ENCODE data around the gene BEND3. TPM values are rescaled to one million over a fixed set of nuclear protein-coding genes. Genes with fewer than 3 reads are reported as not detected.
"Not testable (repeated sequence)": the region's sequence is repeated elsewhere in the genome, so short reads cannot be mapped to it uniquely, and the experiment has no call there.

The BEND3 gene
- total RNA-seq, 1 donor from 2014 or later: 12.6 TPM

DNA sequence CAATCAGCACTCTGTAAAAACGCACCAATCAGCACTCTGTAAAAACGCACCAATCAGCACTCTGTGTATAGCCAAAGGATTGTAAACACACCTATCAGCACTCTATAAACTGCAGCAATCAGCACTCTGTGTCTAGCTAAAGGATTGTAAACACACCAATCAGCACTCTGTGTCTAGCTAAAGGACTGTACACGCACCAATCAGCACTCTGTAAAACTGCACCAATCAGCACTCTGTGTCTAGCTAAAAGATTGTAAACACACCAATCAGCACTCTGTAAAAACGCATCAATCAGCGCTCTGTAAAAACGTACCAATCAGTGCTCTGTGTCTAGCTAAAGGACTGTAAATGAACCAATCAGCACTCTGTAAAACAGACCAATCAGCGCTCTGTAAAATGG lies 30.9 kb downstream of the BEND3 start:
- H3K27me3 Mint-ChIP-seq; DNase-seq; intact Hi-C loops (cut with micrococcal nuclease); H3K4me1 Mint-ChIP-seq; H3K27ac Mint-ChIP-seq; H3K9me3 Mint-ChIP-seq; H3K4me3 Mint-ChIP-seq: not testable (repeated sequence)
- H3K36me3 Mint-ChIP-seq (ENCODE audit: low read depth): peaks cover 24% of the 10 kb centered on the region

- no peak for DNase-seq
- Mint-ChIP-seq H3K4me1 (peaks cover 10% of the 10 kb centered on the region), H3K36me3 (ENCODE audit: low read depth) (peaks cover 24% of the 10 kb centered on the region), H3K27me3 (no peaks in the 10 kb centered on the region), H3K27ac (no peak overlapping the region), H3K4me3 (no peak overlapping the region), H3K9me3 (no peaks in the 10 kb centered on the region)
- intact Hi-C loops (cut with micrococcal nuclease): no loop called here
These were observed 31.4 kb downstream of the BEND3 start for GRCh38 chr6:107083921-107084320.

GRCh38 chr6:107083047-107083768 lies 32.1 kb downstream of the BEND3 start:
- peaks cover 20% of the 10 kb centered on the region for H3K36me3 Mint-ChIP-seq (ENCODE audit: low read depth)
- no peaks in the 10 kb centered on the region for H3K27me3 Mint-ChIP-seq
- H3K4me3 Mint-ChIP-seq: no peak overlapping the region
- H3K9me3 Mint-ChIP-seq: no peaks in the 10 kb centered on the region
- H3K4me1 Mint-ChIP-seq: peaks cover 6% of the 10 kb centered on the region
- no peak overlapping the region for H3K27ac Mint-ChIP-seq
- no peak for DNase-seq
- intact Hi-C loops (cut with micrococcal nuclease): no loop called here

GRCh38 chr6:107082045-107082444 lies 33.3 kb downstream of the BEND3 start:
- H3K4me1 Mint-ChIP-seq: peaks cover 3% of the 10 kb centered on the region
- no peak overlapping the region for H3K4me3 Mint-ChIP-seq
- H3K27me3 Mint-ChIP-seq: no peaks in the 10 kb centered on the region
- no peaks in the 10 kb centered on the region for H3K9me3 Mint-ChIP-seq
- no peak for DNase-seq
- peaks cover 17% of the 10 kb centered on the region for H3K36me3 Mint-ChIP-seq (ENCODE audit: low read depth)
- H3K27ac Mint-ChIP-seq: no peak overlapping the region
- intact Hi-C loops (cut with micrococcal nuclease): no loop called here

GRCh38 chr6:107080036-107080435 lies 35.3 kb downstream of the BEND3 start:
- Mint-ChIP-seq H3K4me1 (peaks cover 3% of the 10 kb centered on the region), H3K4me3 (no peak overlapping the region), H3K27ac (no peak overlapping the region), H3K27me3 (no peaks in the 10 kb centered on the region), H3K9me3 (no peaks in the 10 kb centered on the region), H3K36me3 (ENCODE audit: low read depth) (peaks cover 11% of the 10 kb centered on the region)
- no peak for DNase-seq
- intact Hi-C loops (cut with micrococcal nuclease): no loop called here

DNA sequence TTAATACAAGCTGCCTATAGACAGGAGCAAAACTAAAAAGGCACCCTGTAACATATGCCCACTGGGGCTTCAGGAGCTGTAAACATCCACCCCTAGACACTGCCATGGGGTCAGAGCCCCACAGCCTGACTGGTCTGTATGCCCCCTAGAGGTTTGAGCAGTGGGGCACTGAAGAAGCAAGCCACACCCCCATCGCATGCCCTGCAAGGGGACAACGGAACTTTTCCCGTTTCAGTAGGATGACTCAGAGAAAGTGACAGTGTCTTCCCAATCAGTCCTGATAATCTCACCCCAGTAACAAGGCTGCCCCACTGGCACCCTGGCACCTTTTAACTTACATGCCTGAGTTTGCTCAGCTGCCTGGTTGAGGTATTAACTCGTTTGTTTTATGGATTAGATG lies 35.9 kb downstream of the BEND3 start:
- intact Hi-C loops (cut with micrococcal nuclease): no loop called here
- H3K27me3 Mint-ChIP-seq: no peaks in the 10 kb centered on the region
- peaks cover 5% of the 10 kb centered on the region for H3K36me3 Mint-ChIP-seq (ENCODE audit: low read depth)
- no peak for DNase-seq
- H3K4me1 Mint-ChIP-seq: peaks cover 3% of the 10 kb centered on the region
- no peaks in the 10 kb centered on the region for H3K9me3 Mint-ChIP-seq
- no peak overlapping the region for H3K4me3 Mint-ChIP-seq
- H3K27ac Mint-ChIP-seq: no peak overlapping the region

- no peak for DNase-seq
- no peaks in the 10 kb centered on the region for H3K9me3 Mint-ChIP-seq
These were observed 37.6 kb downstream of the BEND3 start for GRCh38 chr6:107077710-107078109.

GRCh38 chr6:107075951-107076381 lies 39.3 kb downstream of the BEND3 start:
- peaks cover 3% of the 10 kb centered on the region for H3K4me1 Mint-ChIP-seq
- H3K36me3 Mint-ChIP-seq (ENCODE audit: low read depth): no peaks in the 10 kb centered on the region
- DNase-seq: no peak
- no peaks in the 10 kb centered on the region for H3K27me3 Mint-ChIP-seq
- H3K9me3 Mint-ChIP-seq: no peaks in the 10 kb centered on the region
- intact Hi-C loops (cut with micrococcal nuclease): no loop called here
- H3K4me3 Mint-ChIP-seq: no peak overlapping the region
- H3K27ac Mint-ChIP-seq: no peak overlapping the region

More at GRCh38 chr6:107077710-107078109, 37.6 kb downstream of the BEND3 start:
- no peaks in the 10 kb centered on the region for H3K36me3 Mint-ChIP-seq (ENCODE audit: low read depth)
- H3K4me1 Mint-ChIP-seq: peaks cover 3% of the 10 kb centered on the region
- H3K27ac Mint-ChIP-seq: no peak overlapping the region
- no peaks in the 10 kb centered on the region for H3K27me3 Mint-ChIP-seq
- no peak overlapping the region for H3K4me3 Mint-ChIP-seq
- intact Hi-C loops (cut with micrococcal nuclease): no loop called here

GRCh38 chr6:107070686-107071085 lies 44.6 kb downstream of the BEND3 start:
- no peaks in the 10 kb centered on the region for H3K27me3 Mint-ChIP-seq
- H3K27ac Mint-ChIP-seq: no peak overlapping the region
- H3K9me3 Mint-ChIP-seq: no peaks in the 10 kb centered on the region
- peaks cover 7% of the 10 kb centered on the region for H3K4me1 Mint-ChIP-seq
- peaks cover 2% of the 10 kb centered on the region for H3K36me3 Mint-ChIP-seq (ENCODE audit: low read depth)
- intact Hi-C loops (cut with micrococcal nuclease): no loop called here
- DNase-seq: no peak
- no peak overlapping the region for H3K4me3 Mint-ChIP-seq

GRCh38 chr6:107069631-107070548 lies 45.4 kb downstream of the BEND3 start:
- intact Hi-C loops (cut with micrococcal nuclease): no loop called here
- Mint-ChIP-seq H3K27ac (no peak overlapping the region), H3K4me3 (no peak overlapping the region), H3K36me3 (ENCODE audit: low read depth) (peaks cover 2% of the 10 kb centered on the region), H3K4me1 (peaks cover 13% of the 10 kb centered on the region), H3K9me3 (no peaks in the 10 kb centered on the region), H3K27me3 (no peaks in the 10 kb centered on the region)
- DNase-seq: no peak

DNA sequence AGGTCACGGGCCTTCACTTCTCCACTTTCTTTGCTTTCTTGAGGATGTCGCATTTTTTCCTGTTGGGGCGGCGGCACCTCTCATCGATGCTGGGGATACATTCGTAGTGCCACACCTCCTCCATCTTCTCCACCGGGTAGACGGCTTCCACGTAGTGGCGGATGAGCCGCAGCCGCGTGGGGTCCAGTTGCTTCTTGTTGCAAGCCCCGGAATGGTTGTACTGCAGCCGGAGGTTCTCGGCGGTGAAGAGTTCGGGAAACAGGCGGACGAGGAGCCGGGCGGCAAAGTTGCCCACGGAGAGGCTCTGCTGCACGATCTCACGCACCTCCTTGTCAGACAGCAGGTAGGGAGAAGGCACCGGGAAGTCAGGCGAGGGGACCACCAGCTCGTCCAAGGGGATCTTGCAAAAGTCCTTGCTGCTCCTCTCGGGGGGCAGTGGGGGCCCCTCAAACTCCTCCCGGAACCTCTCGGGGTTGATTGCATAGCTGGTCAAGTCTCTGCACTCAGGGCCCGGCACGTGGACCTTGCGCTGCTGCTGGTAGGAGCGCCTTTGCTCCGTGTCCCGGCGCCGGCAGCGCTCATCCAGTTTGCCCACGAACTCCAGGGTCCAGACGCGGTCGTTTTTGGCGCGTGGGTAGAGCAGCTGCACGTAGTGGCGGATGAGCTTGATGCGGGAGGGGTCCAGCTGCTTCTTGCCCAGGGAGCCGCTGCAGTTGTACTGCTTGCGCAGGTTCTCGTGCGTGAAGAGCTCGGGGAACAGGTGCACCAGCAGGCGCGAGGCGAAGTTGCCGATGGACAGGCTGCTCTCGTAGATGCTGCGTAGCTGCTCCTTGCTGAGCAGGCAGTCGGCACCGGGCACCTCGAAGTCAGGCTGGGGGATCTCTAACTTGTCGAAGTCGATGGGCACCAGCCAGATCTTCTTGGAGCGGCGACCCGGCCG lies 46.4 kb downstream of the BEND3 start:
- H3K4me1 Mint-ChIP-seq: peaks cover 18% of the 10 kb centered on the region
- H3K4me3 Mint-ChIP-seq: no peak overlapping the region
- H3K9me3 Mint-ChIP-seq: no peaks in the 10 kb centered on the region
- intact Hi-C loops (cut with micrococcal nuclease): no loop called here
- H3K36me3 Mint-ChIP-seq (ENCODE audit: low read depth): peaks cover 2% of the 10 kb centered on the region
- no peak for DNase-seq
- no peak overlapping the region for H3K27ac Mint-ChIP-seq
- no peaks in the 10 kb centered on the region for H3K27me3 Mint-ChIP-seq

DNA sequence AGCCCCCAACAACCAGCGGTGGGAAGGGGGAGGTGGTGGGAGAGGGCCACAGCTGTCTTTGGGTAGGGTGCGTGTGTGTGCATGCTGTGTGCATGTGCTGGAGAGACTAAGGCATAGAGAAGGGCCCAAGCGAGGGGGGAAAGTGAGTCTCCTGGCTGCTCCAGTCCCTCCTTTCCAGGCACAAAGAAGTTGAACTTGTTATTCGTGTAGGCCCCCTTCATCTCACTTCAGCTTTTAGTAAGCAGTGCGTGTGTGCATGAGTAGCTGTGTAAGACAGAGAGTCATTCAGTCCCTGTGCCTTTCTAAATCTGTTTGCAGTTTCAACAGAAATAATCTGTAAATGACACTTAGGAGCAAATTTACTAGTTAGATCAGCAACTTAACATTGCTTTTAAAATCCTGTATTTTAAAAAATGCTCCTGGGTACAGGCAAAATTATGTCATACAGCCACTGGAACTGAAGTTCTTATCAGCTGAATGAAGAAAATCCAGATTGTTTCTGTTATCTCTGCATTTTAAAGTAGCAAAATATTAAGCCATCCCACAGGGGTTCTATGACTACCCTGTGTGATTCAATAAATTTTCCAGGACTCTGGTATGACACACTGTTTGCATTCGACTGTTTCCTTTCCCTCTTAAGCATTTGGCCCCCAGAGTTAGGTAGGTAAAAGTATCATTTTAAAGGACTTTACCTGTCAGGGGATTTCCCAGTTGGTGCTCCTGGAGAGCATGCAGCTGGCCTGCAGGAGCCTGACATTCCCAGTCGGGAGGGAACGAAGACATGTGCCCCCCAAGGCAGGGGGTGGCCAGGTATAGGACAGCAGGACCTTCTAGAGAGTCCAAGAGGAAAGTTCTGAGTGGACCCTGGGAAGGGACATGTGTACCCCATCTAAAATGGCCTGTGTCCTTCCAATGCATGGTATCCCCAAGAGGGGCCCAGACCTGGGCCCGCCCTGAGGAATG lies 48.3 kb downstream of the BEND3 start:
- H3K9me3 Mint-ChIP-seq: no peaks in the 10 kb centered on the region
- DNase-seq: no peak
- peak overlapping the region; percentile 46 for H3K27ac Mint-ChIP-seq
- intact Hi-C loops (cut with micrococcal nuclease): no loop called here
- H3K27me3 Mint-ChIP-seq: no peaks in the 10 kb centered on the region
- no peak overlapping the region for H3K4me3 Mint-ChIP-seq
- H3K36me3 Mint-ChIP-seq (ENCODE audit: low read depth): peaks cover 6% of the 10 kb centered on the region
- peaks cover 24% of the 10 kb centered on the region for H3K4me1 Mint-ChIP-seq

All from activated CD4-positive, alpha-beta T cell treated with anti-CD3 and anti-CD28 coated beads, Interleukin-2, amount 10 ng/mL, durations not matched to agents 24 days and 14 days (primary cell).